Activated naive CD4-positive, alpha-beta T cell (primary cell): ENCODE measurements around the gene ANP32A.

ENCODE experiments used
- DNase-seq, 4 experiments: peaks; one replicate each; lab custom pipeline; 2025; lab: John Stamatoyannopoulos, UW

ANP32A gene

DNA sequence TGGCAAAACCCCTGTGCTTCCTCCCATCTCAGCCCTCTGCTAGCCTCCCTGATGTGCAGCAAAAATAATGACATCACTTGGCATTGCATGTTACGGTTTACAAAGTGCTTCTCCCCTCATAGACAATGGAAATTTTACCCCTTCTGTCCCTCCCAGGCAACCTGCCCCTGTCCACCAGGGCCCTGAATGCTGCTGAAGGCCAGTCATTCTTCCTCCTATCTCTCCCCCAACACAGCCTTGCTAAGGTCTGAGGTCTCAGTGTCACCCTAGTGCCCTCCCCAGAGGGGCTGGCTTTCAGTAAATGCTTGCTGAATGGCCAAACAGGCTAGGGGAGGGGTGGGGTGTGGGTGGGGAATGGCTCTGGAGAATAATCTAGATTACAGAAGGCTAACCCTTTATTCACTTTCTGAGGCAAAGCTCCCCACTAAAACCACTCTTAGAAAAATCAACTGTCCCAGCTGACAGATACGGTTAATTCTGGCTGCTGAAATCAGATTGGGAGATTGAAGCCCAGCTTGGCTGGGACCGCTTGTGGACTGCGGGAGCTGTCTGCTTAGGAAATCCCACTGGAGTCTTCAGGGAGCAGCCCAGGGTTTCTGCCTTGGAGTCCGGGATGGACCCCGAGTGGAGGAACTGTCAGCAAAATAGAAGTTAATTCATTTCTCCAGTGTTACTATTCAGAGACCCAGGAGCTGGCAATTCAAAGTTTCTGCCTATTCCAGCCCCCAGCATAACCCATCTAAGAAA lies 22.9 kb downstream of the ANP32A start:
- DNase-seq = no peak

DNA sequence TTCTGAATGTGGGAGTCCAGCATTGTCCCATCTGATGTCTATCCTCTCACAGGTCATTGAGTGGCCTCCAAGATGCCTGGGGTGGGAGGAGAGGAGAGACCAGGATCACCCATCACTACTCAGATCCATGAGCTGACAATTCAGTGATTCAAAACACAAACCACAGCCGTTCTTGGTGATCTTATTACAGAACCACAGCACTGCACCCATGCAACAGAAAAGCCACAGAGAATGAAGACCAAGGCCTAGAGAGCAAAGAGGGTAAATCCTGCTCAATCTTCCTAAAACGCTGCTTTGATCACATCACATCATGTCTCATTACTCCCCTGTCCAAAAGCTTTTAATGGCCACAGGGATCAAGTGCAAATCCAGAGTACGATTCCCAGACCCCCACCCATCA lies 23.5 kb downstream of the ANP32A start:
- no peak for DNase-seq

DNA sequence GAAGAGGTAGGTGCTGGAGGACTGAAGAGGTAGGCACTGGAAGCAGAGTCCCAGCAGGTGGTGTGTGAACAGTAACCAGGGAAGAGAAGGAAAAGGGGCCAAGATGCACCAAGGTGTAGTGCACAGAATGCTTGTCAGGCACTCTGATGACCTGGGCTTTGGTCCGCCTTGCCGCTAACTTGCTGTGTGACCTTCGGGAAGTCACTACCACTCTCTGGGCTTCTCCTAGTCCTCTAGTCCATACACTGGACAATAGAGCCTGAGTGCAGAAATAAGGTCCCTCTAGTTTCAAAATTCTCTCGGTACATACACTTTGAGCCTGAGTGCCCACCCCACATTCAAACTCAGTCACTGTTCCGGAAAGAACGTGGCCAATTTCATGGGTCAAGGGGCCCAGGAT lies 24.1 kb downstream of the ANP32A start:
- DNase-seq = no peak

DNA sequence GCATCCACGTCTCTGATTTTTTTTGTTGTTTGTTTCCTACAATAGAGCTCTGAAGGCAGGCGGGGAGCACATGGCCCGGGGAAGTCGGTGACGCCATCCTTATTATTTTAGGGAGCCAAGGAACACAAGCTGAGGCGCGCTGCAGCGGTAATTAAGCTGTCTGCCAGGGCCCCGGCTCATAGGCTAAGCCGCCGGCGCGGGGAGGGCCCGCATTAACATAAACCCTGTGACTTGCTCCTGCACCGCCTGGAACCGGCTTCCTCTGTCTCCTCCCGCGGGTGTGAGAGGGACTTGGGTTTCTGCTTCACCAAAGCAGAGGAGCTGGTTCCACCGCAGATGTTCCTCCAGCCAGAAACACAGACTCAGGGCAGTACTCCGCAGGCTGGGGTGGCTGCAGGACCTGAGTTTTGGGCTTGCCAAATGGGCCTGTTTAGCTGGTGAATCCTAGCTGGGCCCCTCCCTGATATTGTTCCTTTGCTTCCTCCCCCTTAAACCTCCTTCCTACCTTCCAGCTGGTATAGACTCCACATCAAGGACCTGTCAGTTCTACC lies 25.3 kb downstream of the ANP32A start:
- DNase-seq = peak in 3 of 4 experiments; percentile 42 to 56 (median 50)

DNA sequence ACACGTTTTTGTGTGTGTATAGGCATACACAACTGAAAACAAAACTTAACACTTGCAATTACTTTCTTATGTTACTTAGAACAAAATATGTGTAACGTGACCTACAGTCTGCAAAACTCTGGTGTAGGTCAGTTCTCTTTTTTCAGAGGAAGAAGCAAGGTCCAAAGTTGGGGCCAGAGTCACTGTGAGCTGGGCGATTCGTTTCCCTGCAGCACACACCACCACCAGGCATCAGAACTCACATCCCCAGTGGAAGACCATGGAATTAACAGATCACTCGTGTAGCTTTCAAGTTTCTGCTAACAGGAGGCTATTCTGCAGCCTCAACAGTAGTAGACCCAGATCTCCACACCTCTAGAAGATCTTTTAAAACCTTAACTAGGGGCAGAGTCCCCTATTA lies 25.8 kb downstream of the ANP32A start:
- no peak for DNase-seq

DNA sequence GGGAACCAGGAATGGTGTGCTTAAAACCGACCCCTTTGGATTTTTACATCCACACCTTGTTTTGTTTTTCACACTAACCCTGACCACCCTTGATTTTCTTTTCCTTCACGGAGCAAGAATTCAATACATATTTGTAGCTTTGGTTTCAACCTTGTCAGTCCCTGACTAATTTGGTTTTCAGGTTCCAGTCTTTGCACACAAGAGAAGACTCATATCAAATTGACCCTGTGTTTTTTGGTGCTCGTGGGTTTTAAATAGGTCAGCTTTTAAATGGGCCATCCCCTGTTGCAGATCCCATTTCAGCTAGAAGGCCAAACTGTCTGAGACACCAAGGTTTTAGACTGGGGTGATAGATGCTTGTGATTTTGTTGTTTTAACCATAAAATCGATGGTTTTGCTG lies 26.4 kb downstream of the ANP32A start:
- no peak for DNase-seq

DNA sequence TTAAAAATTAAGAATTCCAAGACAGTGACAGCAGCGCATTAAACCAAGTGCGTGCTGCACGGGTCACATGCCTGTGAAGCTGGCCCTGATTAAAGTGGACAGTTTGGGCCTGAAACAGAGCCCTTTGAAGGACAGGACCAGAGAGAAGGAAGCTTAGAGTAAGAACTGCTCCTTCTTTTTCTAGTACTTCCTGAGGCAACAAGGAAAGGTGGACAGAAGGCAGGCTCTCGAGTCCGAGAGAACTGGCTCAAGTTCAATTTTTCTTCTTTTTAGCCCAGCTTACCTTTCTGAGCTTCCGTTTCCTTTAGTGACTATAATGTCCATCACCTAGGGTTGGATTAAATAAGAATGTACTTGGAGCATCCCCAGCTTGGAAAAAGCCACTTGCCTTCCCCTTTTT lies 26.9 kb downstream of the ANP32A start:
- no peak for DNase-seq

DNA sequence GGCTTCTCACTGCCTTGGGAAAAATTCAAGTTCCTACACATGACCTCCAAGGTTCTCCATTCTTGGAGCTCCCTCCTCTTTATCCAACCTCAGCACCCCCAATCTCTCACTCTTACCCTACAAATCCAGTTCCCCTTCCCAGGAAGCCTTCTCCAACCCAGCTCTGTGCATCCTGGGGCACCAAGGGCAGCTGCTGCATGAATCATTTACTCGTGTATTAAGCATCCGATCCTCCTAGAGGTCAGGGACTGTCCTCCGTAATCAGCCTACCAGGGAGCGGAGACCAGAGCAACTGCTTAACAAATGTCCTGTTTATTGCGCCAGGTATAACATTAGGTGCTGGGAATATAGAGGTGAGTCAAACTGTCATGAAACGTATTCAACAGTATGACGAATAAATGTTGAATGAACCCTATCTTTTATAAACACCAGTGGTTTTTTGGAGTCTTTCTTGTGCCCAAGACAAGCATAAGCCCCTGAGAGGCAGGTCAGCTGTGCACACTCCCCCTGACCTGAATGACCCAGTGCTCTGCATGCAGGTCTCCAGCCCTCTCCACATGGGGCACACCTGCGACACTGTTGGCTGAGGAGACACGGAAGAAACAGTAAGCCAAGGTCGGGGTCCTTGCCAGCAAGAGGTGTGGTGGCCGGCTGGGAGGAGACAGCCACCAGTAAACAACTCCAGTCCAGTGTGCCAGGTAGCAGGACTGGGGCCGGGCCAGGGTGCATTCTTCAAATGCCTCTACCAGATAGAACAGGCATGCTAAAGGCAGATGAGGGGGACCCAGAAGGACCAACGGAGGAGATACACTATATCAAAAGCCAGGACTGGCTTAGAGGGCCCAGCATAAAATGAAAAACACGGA lies 27.6 kb downstream of the ANP32A start:
- DNase-seq = no peak

DNA sequence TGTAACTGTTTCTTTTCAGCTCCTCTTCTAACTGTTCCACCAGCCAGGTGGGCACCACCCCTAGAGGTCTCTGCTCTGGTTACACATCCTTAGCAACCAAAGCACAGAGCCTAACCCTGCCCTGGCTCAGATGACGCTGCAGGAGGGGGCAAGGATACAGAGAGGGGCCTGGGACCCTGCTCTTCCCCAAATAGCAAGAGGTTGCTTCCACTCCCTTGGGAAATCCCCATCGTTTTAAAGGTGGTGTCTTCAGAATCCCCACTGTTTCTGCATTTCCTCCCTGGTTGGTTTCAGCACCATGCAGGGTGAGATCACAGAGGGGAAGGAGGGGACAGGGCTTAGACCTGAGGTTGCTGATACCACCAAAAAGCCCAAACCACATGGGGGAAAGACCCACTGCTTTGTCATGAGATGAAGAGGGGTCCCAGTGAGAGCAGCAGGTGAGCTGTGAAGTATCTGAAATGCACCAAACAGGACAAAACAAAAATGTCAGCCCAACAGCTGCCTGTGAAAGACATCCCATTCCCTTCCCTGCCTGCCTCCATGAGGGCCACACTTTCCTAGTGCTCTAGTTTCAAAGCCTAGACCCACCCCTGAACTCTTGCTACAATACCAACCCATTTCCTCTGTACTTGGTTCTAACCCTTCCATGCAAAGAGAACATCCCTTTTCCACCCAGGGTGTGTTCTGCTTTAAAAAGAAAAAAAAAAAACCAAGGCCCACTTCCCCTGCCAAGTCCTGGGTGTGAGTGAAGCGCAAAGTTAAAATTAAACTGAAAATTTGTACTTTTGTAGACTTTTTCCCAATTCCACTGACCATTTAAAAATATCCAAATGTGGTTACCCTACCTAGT lies 29.0 kb downstream of the ANP32A start:
- peak in 1 of 4 experiments; percentile 10 for DNase-seq

DNA sequence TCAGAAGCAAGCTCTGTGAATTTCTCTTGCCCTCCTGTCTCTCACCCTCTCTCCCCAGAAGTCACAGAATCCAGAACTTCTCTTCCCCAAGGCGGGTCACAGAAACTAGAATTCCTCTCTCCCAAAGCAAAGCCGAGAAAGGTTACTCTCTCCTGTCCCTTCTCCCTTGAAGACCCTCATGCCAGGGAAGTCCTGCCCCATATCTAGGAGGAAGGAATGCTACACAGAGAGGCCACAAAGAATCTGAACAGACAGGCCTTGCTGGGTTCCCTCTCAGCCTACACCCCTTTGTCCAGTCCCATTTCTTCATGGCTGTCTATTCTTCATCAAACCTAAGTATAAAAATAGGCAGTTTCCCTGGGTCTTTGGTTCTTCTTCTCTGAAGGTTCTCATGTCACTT lies 29.8 kb downstream of the ANP32A start:
- DNase-seq = no peak

DNA sequence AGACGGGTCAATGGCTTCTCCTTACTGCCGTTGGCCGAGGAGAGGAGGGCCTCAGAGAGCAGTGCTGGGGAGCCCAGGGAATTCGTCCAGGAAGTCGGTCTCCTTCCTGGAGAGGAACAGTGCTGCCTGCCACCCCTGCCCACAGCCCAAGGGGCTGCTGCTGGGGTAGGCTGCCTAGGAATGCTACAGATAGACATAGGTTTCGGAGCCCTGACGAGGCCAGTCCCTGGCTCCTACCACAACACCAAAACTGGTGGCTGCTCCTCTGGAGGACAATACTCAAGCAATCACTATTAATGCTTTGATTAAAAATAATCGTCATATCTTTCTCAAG lies 30.5 kb downstream of the ANP32A start:
- DNase-seq = no peak

DNA sequence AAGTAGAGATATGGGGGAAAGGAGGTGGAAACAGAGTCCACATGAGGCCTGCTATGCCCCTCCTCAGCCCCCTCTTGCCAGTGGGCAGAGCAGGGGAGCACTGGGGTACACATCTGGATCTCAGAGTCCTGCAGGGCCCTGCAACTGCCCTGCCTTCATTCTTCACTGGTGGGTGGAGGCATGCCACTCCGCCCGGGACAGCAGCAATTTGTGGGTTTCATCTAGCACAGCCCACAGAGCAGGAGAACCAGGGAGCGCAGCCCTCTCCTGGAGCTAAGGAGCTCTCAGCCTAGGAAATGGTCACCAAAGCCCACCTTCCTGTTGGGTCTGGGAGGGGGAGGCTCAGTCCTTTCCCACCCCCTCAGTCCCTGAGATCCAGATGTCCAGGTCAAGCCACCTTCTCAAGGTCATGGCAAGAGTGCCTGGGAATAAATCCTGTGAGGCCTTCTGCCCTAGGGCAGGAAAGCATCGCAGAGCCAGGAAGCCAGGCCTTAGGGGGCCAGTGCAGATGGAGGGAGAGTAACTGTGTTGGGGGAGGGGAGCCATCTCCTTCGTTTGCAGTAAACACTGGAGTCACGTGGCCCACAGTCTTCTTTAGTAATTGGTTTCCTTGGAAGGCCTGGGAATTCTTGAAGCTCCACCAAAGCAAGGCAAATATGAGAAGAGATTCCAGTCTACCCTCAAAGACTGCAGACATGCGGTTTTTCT lies 31.0 kb downstream of the ANP32A start:
- no peak for DNase-seq

DNA sequence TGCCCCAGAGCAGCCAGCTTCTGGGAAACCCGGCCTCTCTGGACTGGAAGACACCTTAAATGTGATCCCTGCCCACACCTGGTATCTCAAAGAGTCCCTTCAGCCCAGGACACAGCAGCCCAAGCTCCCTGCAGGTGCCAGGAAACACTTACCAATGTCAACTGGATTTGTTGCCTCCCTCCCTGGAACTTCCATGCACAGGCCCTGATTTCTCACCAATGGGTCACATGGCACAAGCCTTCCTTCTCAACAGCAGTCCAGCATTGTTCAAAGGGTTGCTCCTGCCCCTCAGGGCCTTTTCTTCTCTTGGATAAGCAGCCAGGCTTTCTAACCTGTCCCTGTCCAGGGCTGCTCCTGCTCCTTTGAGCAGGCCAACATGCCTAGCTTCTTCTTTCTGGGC lies 31.6 kb downstream of the ANP32A start:
- DNase-seq = no peak

DNA sequence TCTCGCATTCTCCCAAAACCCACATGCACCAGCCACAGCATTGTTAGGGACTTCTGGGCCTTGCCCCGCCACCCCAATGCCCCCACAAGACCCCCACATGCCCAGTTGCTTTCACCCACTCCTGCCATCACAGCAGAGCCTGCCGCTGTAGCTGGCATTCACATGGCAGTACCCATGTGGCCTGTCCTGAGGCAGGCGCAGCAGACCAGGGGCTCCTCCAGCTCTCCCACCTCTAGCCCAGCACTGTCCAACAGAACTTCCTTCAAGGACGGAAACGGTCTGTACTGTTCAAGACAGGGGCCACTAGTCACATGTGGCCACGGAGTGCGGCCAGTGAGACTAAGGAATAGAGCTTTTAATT lies 32.5 kb downstream of the ANP32A start:
- DNase-seq = no peak

DNA sequence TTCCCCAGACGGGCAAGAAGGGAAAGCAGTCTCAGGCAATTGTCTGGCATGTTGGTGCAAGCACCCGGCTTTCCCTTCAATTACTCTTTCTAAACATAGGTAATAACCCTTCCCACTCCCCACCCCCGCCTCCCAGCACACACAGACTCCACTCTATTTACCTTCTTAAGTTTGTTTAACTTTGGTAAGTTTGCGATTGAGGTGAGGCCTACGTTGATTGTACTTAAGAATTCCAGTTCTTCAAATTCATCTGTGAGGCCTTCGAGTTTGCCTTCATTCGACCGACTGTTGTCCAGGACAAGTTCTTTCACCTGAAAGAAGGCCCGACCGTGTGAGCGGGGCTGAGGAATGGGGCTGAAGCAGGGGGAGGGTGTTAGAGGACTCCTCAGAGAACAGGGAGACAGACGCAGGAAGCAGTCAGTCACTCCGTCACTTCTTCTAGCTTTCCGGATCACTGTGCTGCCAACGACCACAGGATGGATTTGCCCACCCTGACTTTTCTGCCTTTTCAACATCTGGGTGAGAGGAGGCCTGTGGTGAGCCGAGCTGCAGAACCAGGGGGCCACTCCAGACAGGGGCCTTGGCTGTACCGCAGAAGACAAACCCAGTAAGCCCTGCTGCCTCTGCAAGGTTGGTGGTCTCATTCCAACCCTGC lies 33.0 kb downstream of the ANP32A start:
- no peak for DNase-seq

DNA sequence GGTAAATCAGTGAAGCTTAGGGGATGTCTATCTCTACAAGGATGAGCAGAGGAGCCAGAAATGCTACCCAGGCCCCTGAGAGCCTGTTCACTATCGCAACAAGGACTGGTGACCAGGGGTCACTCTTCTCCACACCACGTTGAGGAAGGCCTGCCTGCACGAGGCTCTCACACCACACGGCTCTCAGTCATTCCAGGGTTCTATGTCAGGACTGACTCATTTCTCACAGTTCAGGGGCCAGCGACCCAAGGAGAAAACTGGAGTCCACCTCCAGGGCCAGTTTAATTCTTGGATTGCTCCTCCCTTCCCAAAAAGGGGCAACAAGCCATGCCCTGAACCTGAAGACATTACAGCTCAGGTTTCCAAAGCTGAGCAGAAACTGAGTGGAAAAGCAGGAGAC lies 33.9 kb downstream of the ANP32A start:
- no peak for DNase-seq

DNA sequence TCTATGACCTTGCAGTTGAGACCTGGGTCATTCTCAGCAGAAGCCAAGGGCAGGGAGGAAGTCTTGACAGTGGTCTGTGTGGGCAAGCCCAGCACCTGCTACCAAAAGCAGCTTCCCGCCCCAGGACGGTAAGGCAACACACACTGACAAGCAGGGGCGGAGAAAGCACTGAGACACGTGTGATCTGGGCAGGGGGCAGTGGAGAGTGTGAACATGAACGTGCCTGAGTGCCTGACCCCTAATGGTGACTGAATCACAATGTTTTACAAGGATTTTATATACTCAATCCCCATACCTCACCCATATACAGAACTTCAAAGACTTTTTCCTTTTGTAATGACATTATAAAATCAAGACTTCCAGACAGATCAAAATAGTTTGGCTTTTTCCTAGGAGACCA lies 35.2 kb downstream of the ANP32A start:
- no peak for DNase-seq

DNA sequence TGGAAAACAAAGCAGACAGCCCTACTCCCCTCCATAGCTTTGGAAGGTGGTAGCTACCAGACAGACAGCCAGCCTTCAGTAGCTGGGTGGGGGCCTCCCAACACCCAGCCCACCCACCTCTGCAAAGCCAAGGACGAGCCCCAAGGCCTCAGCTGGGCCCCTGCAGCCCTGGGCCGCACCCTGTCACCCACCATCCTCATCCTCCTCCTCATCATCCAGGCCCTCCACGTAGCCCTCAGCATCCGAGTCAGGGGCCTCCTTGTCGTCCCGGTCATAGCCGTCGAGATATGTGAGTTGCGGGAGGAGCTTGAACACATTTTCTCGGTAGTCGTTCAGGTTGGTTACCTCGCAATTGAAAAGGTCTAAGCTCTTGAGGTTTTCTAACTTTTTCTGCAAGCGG lies 36.5 kb downstream of the ANP32A start:
- DNase-seq = no peak

DNA sequence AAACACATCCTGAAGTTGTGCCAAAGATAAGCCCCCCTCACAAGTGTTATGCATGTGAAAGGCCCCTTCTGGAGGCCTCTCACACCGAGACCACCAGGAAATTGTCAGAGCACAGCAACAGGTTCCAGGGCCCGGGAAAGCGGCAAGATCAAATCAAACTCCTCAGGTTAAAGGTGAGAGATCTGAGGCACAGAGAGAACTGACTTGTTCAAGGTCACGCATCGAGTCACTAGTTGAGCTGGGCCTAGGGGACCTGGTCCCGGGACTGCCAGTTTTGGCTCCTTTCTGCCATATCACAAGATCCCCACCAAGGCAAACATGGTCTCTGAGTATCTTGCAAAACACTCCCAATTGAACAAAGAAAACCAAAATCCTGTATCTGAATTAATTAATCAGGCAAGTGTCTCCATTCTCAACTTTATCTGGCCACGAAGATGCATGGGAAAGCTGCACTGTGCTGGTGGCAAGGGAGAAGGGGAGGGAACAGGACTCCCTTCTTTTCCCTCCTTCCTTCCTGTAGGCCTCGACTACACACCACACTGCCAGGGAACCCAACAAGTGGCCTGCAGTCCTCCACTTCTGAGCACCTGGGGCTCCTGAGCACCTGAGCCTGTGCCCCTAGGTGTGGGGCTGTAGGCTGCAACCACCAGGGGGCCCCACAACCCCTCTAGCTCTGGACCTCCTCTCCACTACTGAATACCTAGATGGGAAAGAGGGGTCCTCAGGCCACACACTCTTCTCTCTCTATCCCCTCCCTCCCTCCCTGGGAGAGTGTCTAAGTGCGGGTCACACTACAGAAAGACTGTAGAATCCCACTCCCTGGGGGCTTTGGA lies 37.3 kb downstream of the ANP32A start:
- peak in 3 of 4 experiments; percentile 18 to 63 (median 49) for DNase-seq

DNA sequence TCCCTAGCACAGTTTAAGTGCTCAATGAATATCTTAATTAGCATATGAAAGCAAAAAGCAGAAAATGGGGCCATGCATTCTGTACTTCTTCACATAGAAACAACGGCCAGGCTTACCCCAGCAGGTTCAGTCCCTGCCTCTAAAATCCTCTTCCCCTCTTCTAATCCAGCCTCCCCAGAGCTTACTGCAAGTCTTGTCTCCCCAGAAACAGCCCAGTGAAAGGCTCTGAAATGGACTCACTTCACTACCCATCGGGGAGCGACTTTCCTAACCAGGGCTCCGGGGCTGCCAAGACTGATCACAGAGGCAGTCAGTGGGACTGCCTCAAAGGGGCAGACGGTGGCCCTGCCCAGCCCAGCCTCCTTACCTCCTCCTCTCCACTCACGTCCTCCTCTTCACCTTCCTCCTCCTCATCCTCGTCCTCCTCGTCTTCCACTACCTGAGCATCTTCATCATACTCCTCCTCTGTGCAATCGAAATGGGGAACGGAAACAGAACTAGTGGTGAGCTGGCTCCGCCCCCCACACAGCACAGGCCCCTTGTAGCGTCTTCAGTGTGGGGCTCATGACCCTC lies 38.0 kb downstream of the ANP32A start:
- no peak for DNase-seq
